ENCODE data around the gene PARD3B. TPM values are rescaled to one million over a fixed set of nuclear protein-coding genes. Genes with fewer than 3 reads are reported as not detected.

The PARD3B gene
- total RNA-seq, 1 donor from 2014 or later: 12.3 TPM

GRCh38 chr2:205543262-205543843, 998.1 kb downstream of the PARD3B start:
- Histone ChIP-seq H3K36me3 (no peaks in the 10 kb centered on the region), H3K4me3 (no peak overlapping the region), H3K27ac (no peak overlapping the region), H3K4me1 (no peaks in the 10 kb centered on the region), H3K27me3 (no peaks in the 10 kb centered on the region), H3K9me3 (no peaks in the 10 kb centered on the region)
- intact Hi-C loops (cut with DNase I): no loop called here
- DNase-seq (ENCODE audit: extremely low spot score in 2 of 2): no peak
- TF ChIP-seq POLR2AphosphoS5 (IDR thresholded peaks at IDR 0.05; ENCODE audit: insufficient read depth in 1 of 2, low read depth in 1 of 2): no peak
- TF ChIP-seq CTCF (IDR thresholded peaks at IDR 0.05): no peak
- TF ChIP-seq POLR2A (IDR thresholded peaks at IDR 0.05): no peak

GRCh38 chr2:205543937-205544702, 998.8 kb downstream of the PARD3B start:
- Histone ChIP-seq H3K4me3 (no peak overlapping the region), H3K4me1 (no peaks in the 10 kb centered on the region), H3K36me3 (no peaks in the 10 kb centered on the region), H3K27ac (no peak overlapping the region), H3K27me3 (no peaks in the 10 kb centered on the region), H3K9me3 (no peaks in the 10 kb centered on the region)
- DNase-seq (ENCODE audit: extremely low spot score in 2 of 2): no peak
- TF ChIP-seq POLR2AphosphoS5 (IDR thresholded peaks at IDR 0.05; ENCODE audit: insufficient read depth in 1 of 2, low read depth in 1 of 2) (no peak), POLR2A (IDR thresholded peaks at IDR 0.05) (no peak), CTCF (IDR thresholded peaks at IDR 0.05) (no peak)
- intact Hi-C loops (cut with DNase I): no loop called here

- H3K27ac ChIP-seq: no peak overlapping the region
- H3K4me1 ChIP-seq: no peaks in the 10 kb centered on the region
- H3K27me3 ChIP-seq: no peaks in the 10 kb centered on the region
- intact Hi-C loops (cut with DNase I): no loop called here
- no peaks in the 10 kb centered on the region for H3K36me3 ChIP-seq
- no peak overlapping the region for H3K4me3 ChIP-seq
- no peak for TF ChIP-seq CTCF (IDR thresholded peaks at IDR 0.05)
- TF ChIP-seq POLR2A (IDR thresholded peaks at IDR 0.05): no peak
- TF ChIP-seq POLR2AphosphoS5 (IDR thresholded peaks at IDR 0.05; ENCODE audit: insufficient read depth in 1 of 2, low read depth in 1 of 2): no peak
- DNase-seq (ENCODE audit: extremely low spot score in 2 of 2): no peak
- no peaks in the 10 kb centered on the region for H3K9me3 ChIP-seq
These were observed 1000.9 kb downstream of the PARD3B start for GRCh38 chr2:205545971-205546816.

- intact Hi-C loops (cut with DNase I): no loop called here
- no peak for DNase-seq (ENCODE audit: extremely low spot score in 2 of 2)
These were observed 1010.4 kb downstream of the PARD3B start for GRCh38 chr2:205555566-205556230.

More at GRCh38 chr2:205555566-205556230, 1010.4 kb downstream of the PARD3B start:
- Histone ChIP-seq H3K9me3 (no peaks in the 10 kb centered on the region), H3K27me3 (no peaks in the 10 kb centered on the region), H3K36me3 (no peaks in the 10 kb centered on the region), H3K4me3 (no peak overlapping the region), H3K4me1 (no peaks in the 10 kb centered on the region), H3K27ac (no peak overlapping the region)
- TF ChIP-seq POLR2A (IDR thresholded peaks at IDR 0.05): no peak
- TF ChIP-seq POLR2AphosphoS5 (IDR thresholded peaks at IDR 0.05; ENCODE audit: insufficient read depth in 1 of 2, low read depth in 1 of 2): no peak
- TF ChIP-seq CTCF (IDR thresholded peaks at IDR 0.05): no peak
